H1 (cell line): Measurements from ENCODE around the gene SNX30. TPM values are rescaled to one million over a fixed set of nuclear protein-coding genes. Genes with fewer than 3 reads are reported as not detected.

Source experiments
- CTCF ChIA-PET: fragments of 300-600 bp; sonication (Branson Sonifier 250); formaldehyde crosslinking; loops from one replicate; lab custom pipeline; 2021; ENCODE audit not compliant: partially characterized antibody; lab: Charles Lee
- POLR2A ChIA-PET: fragments of 300-600 bp; sonication (Branson Sonifier 250); formaldehyde crosslinking; loops from one replicate; lab custom pipeline; 2021; ENCODE audit warnings: inconsistent platforms; ENCODE audit not compliant: partially characterized antibody; lab: Charles Lee
- DNase-seq, 2 experiments: peaks; one replicate each; pipeline versions ENCODE4 v3.0.0 to v3.0.0-alpha.2; 2010 to 2022; ENCODE audit warnings: low spot score in 2 of 2, low read depth in 1 of 2, mixed read lengths in 1 of 2
- FAIRE-seq: peaks from 2 replicates; lab custom pipeline; 2011; peaks lifted over from hg19 to GRCh38; lab: Jason Lieb, UNC
- H2AFZ ChIP-seq: 2 replicates; pipeline ENCODE4 v1.8.1; 2012; ENCODE audit warnings: low read length, inconsistent platforms
- H2AK5ac ChIP-seq: 2 replicates; pipeline ENCODE4 v1.6.1; 2013; ENCODE audit warnings: low read depth, low read length
- H2BK120ac ChIP-seq: replicated peaks from 2 replicates; pipeline ENCODE3; 2013; ENCODE audit warnings: low read depth, low read length, inconsistent platforms
- H2BK12ac ChIP-seq: 2 replicates; pipeline ENCODE4 v1.6.1; 2013; ENCODE audit warnings: low read depth, low read length
- H2BK15ac ChIP-seq: 2 replicates; pipeline ENCODE4 v1.6.1; 2013; ENCODE audit warnings: low read length
- H2BK20ac ChIP-seq: 2 replicates; pipeline ENCODE4 v1.6.1; 2013; ENCODE audit warnings: low read length
- H2BK5ac ChIP-seq: 2 replicates; pipeline ENCODE4 v1.6.1; 2013; ENCODE audit warnings: low read depth, low read length
- H3K14ac ChIP-seq: 2 replicates; pipeline ENCODE4 v1.6.1; 2013; ENCODE audit warnings: inconsistent platforms; ENCODE audit not compliant: insufficient read length
- H3K18ac ChIP-seq: 2 replicates; pipeline ENCODE4 v1.6.1; 2013; ENCODE audit warnings: low read length; ENCODE audit errors: extremely low read depth
- H3K23ac ChIP-seq: 2 replicates; pipeline ENCODE4 v1.6.1; 2013; ENCODE audit warnings: inconsistent platforms; ENCODE audit not compliant: insufficient read length
- H3K23me2 ChIP-seq: 2 replicates; pipeline ENCODE4 v1.6.1; 2013; ENCODE audit warnings: low read depth, low read length
- H3K27ac ChIP-seq: 2 replicates; pipeline ENCODE4 v1.6.1; 2011; ENCODE audit warnings: low read depth, low read length, inconsistent platforms
- H3K27me3 ChIP-seq, 4 experiments: replicated peaks in 1 of 4; 1 replicate in 1 of 4; 2 replicates in 3 of 4; pipeline versions ENCODE4 v1.6.1 to v1.8.1; 2011 to 2013; ENCODE audit warnings: low read length in 3 of 4, mild to moderate bottlenecking in 3 of 4, inconsistent platforms in 2 of 4, mixed read lengths in 2 of 4, moderate library complexity in 1 of 4; ENCODE audit not compliant: control insufficient read depth in 3 of 4, insufficient read depth in 3 of 4; ENCODE audit errors: extremely low read depth in 1 of 4
- H3K36me3 ChIP-seq, 4 experiments: 2 replicates each; pipeline versions ENCODE4 v1.6.1 to v1.8.1; 2011 to 2013; ENCODE audit warnings: mild to moderate bottlenecking in 4 of 4, low read length in 3 of 4, moderate library complexity in 2 of 4, control low read depth in 1 of 4, inconsistent platforms in 1 of 4; ENCODE audit not compliant: insufficient read depth in 4 of 4, control insufficient read depth in 2 of 4
- H3K4ac ChIP-seq: replicated peaks from 2 replicates; pipeline ENCODE3; 2013; ENCODE audit warnings: low read length, low read depth, mixed read lengths, inconsistent platforms; ENCODE audit not compliant: insufficient read length
- H3K4me1 ChIP-seq, 4 experiments: replicated peaks in 1 of 4; 1 replicate in 1 of 4; 2 replicates in 3 of 4; pipeline versions ENCODE4 v1.6.1 to v1.8.1; 2011 to 2013; ENCODE audit warnings: low read length in 3 of 4, inconsistent platforms in 2 of 4, mixed read lengths in 1 of 4; ENCODE audit not compliant: insufficient read depth in 4 of 4, control insufficient read depth in 3 of 4
- H3K4me2 ChIP-seq, 2 experiments: 2 replicates each; pipeline versions ENCODE4 v1.6.1 to v1.8.1; 2011 to 2013; ENCODE audit warnings: low read depth in 2 of 2, low read length in 2 of 2, control low read depth in 1 of 2, inconsistent platforms in 1 of 2, mild to moderate bottlenecking in 1 of 2; ENCODE audit not compliant: insufficient read depth in 1 of 2
- H3K4me3 ChIP-seq, 4 experiments: fragments of 200-600, 300-600 bp in 1 of 4; sonication (generic), shearing (Covaris generic), sonication (Bioruptor Twin) in 1 of 4; 2 replicates each; pipeline versions ENCODE4 v1.5.1 to v1.8.1; 2011 to 2016; ENCODE audit warnings: low read length in 4 of 4, low read depth in 3 of 4, control low read depth in 2 of 4, inconsistent platforms in 2 of 4, mild to moderate bottlenecking in 2 of 4, mixed read lengths in 1 of 4, moderate library complexity in 1 of 4; ENCODE audit not compliant: insufficient read depth in 2 of 4; ENCODE audit errors: extremely low read depth in 1 of 4
- H3K56ac ChIP-seq: replicated peaks from 2 replicates; pipeline ENCODE3; 2013; ENCODE audit warnings: low read depth, mild to moderate bottlenecking, mixed read lengths, low read length, inconsistent platforms; ENCODE audit not compliant: insufficient read length
- H3K79me1 ChIP-seq: 2 replicates; pipeline ENCODE4 v1.6.1; 2013; ENCODE audit warnings: low read depth, low read length, control low read depth
- H3K79me2 ChIP-seq, 2 experiments: 2 replicates each; pipeline versions ENCODE4 v1.6.1 to v1.8.1; 2012 to 2013; ENCODE audit warnings: low read length in 2 of 2, mild to moderate bottlenecking in 2 of 2, inconsistent platforms in 1 of 2; ENCODE audit not compliant: insufficient read depth in 2 of 2, control insufficient read depth in 1 of 2
- H3K9ac ChIP-seq, 4 experiments: replicated peaks in 1 of 4; 1 replicate in 1 of 4; 2 replicates in 3 of 4; pipeline versions ENCODE4 v1.6.1 to v1.8.1; 2011 to 2013; ENCODE audit warnings: low read depth in 3 of 4, low read length in 3 of 4, control low read depth in 2 of 4, mild to moderate bottlenecking in 2 of 4, moderate library complexity in 2 of 4, inconsistent platforms in 1 of 4; ENCODE audit errors: extremely low read depth in 1 of 4
- H3K9me3 ChIP-seq, 2 experiments: 2 replicates each; pipeline versions ENCODE4 v1.6.1 to v1.8.1; 2012 to 2013; ENCODE audit warnings: mild to moderate bottlenecking in 2 of 2, moderate library complexity in 2 of 2, control low read depth in 1 of 2, inconsistent platforms in 1 of 2, low read depth in 1 of 2, low read length in 1 of 2, mixed read lengths in 1 of 2; ENCODE audit not compliant: insufficient read depth in 2 of 2
- H4K20me1 ChIP-seq, 2 experiments: replicated peaks in 1 of 2; 2 replicates each; pipeline versions ENCODE3 to v1.8.1; 2011 to 2013; ENCODE audit warnings: inconsistent platforms in 2 of 2, low read length in 2 of 2, mild to moderate bottlenecking in 1 of 2; ENCODE audit not compliant: insufficient read depth in 2 of 2, control insufficient read depth in 1 of 2
- H4K5ac ChIP-seq: 2 replicates; pipeline ENCODE4 v1.6.1; 2013; ENCODE audit warnings: low read length, low read depth, mixed read lengths, inconsistent platforms; ENCODE audit not compliant: insufficient read length
- H4K8ac ChIP-seq: 2 replicates; pipeline ENCODE4 v1.8.0; 2013; ENCODE audit warnings: mild to moderate bottlenecking, moderate library complexity, low read length, inconsistent platforms; ENCODE audit not compliant: insufficient read depth; ENCODE audit errors: extremely low read depth
- H4K91ac ChIP-seq: replicated peaks from 2 replicates; pipeline ENCODE3; 2013; ENCODE audit warnings: low read length, mixed read lengths, inconsistent platforms; ENCODE audit not compliant: insufficient read length
- KDM1A ChIP-seq: fragments of 200-600, 300-600 bp; sonication (generic); IDR thresholded peaks from 2 replicates; pipeline ENCODE4 v1.7.1; 2016; ENCODE audit warnings: mild to moderate bottlenecking, low read length, borderline replicate concordance
- KDM4A ChIP-seq: IDR thresholded peaks from one replicate; pipeline ENCODE4 v1.7.1; 2012; ENCODE audit warnings: low read depth, mild to moderate bottlenecking, moderate library complexity, low read length, inconsistent platforms; ENCODE audit not compliant: severe bottlenecking
- PHF8 ChIP-seq: fragments of 200-600 bp; sonication (generic); conservative IDR thresholded peaks from 2 replicates; pipeline ENCODE4 v1.7.1; 2012; ENCODE audit warnings: low read depth, mild to moderate bottlenecking, inconsistent platforms, low read length, moderate library complexity
- POU5F1 ChIP-seq: IDR thresholded peaks from 2 replicates; pipeline ENCODE4 v1.6.1; 2011; ENCODE audit warnings: low read depth, mild to moderate bottlenecking, low read length, moderate library complexity
- RXRA ChIP-seq: IDR thresholded peaks from 2 replicates; pipeline ENCODE4 v1.6.1; 2011; ENCODE audit warnings: low read depth, mild to moderate bottlenecking, low read length, moderate library complexity; ENCODE audit not compliant: insufficient read depth
- TCF12 ChIP-seq: IDR thresholded peaks from 2 replicates; pipeline ENCODE4 v1.6.1; 2011; ENCODE audit warnings: low read depth, mild to moderate bottlenecking, low read length
- TEAD4 ChIP-seq: IDR thresholded peaks from 2 replicates; pipeline ENCODE4 v1.6.1; 2012; ENCODE audit warnings: low read depth, low read length, inconsistent platforms, mixed read lengths
- WGBS, 2 experiments: shearing (Covaris generic) in 1 of 2; methylation state at CpG; one replicate each; pipeline versions ENCODE4 v1.1.6 to v1.1.7; 2013 to 2015; ENCODE audit warnings: low lambda C conversion rate in 2 of 2, mixed read lengths in 2 of 2, inconsistent platforms in 1 of 2, low coverage in 1 of 2, missing lambda C conversion rate in 1 of 2; ENCODE audit not compliant: insufficient replicate concordance in 2 of 2, insufficient coverage in 1 of 2, insufficient read length in 1 of 2; ENCODE audit errors: extremely low coverage in 1 of 2, missing lambda C conversion rate in 1 of 2; 5-methylcytosine and 5-hydroxymethylcytosine counted together
- polyA plus RNA-seq, 7 experiments: library from polyadenylated mRNA; depleted of rRNA in 3 of 7; stranded (reverse) in 5 of 7; unstranded in 2 of 7; fragments of >200 nt in 5 of 7; fragments of 200-250 nt in 2 of 7; gene quantifications; 1 replicate in 5 of 7; 2 replicates in 1 of 7; 4 replicates in 1 of 7; pipeline versions ENCODE4 v1.2.1 to v1.2.3, GENCODE V29; 2011 to 2013; ENCODE audit warnings: missing spikeins in 2 of 7, mixed read lengths in 2 of 7
- total RNA-seq: library from RNA; stranded (reverse); fragmentation: NEBNext Ultra II Directional; extraction: Animal tissue kit (Norgen Biotek cat#: 25700); gene quantifications from 2 replicates; pipeline ENCODE4 v1.2.1, GENCODE V29; 2021

SNX30 gene
- total and polyA plus RNA-seq, 2 of the 8 experiments (the other 6 are each of a cell fraction or from before 2014, with no cell fraction given), result 4.0 to 12.2 TPM

- Histone ChIP-seq H2AFZ (no peak overlapping the region), H2BK15ac (no peak overlapping the region), H3K23me2 (peaks cover 2% of the 10 kb centered on the region; the same call in 1 of the 2 replicates), H4K20me1 (peaks cover 1 to 2% of the 10 kb centered on the region in 2 experiments), H4K91ac (peak overlapping the region; percentile 54), H3K36me3 (no peaks in the 10 kb centered on the region), H3K9ac (no peak overlapping the region), H4K8ac (no peak overlapping the region), H3K9me3 (no peaks in the 10 kb centered on the region), H3K27ac (no peak overlapping the region), H3K27me3 (no peaks in the 10 kb centered on the region), H3K4me3 (no peak overlapping the region), H2AK5ac (no peak overlapping the region), H2BK5ac (peak overlapping the region; percentile 8; the same call in 1 of the 2 replicates), H2BK120ac (no peak overlapping the region), H3K18ac (peak overlapping the region; percentile 68; the same call in 1 of the 2 replicates), H3K4me1 (peaks cover 7 to 19% (median 13%) of the 10 kb centered on the region in 4 experiments), H2BK12ac (no peak overlapping the region; the same call in 1 of the 2 replicates)
- ChIA-PET CTCF (interaction anchor here (0.7 to 6.1 kb wide), 11 partner anchors 8 to 266 kb away, joined by 3 to 76 read pairs (median 6); no protein-coding TSS in a partner anchor), POLR2A (interaction anchor here (1.2 kb wide), 2 partner anchors 36 to 56 kb away, joined by 3 to 4 read pairs; no protein-coding TSS in a partner anchor)
- DNase-seq, result peak in 1 of 2 experiments; percentile 58
- no peak for FAIRE-seq
- TF ChIP-seq TEAD4 (no peak), KDM1A (no peak), TCF12 (no peak), PHF8 (no peak), KDM4A (no peak), RXRA (no peak), POU5F1 (no peak)
- TF ChIP-seq, all 59 proteins: peak for 0
- Histone ChIP-seq H3K14ac (no peak overlapping the region), H3K79me2 (no peaks in the 10 kb centered on the region), H3K4me2 (peak overlapping the region; percentile 6 to 12; a peak in 1 of 4 replicates), H4K5ac (no peak overlapping the region), H3K79me1 (peaks cover 2% of the 10 kb centered on the region; the same call in 1 of the 2 replicates), H3K23ac (no peak overlapping the region), H3K4ac (no peak overlapping the region), H2BK20ac (no peak overlapping the region), H3K56ac (no peak overlapping the region)
- 78% methylated on average over 13 of the region's 14 CpGs; no CpG with 5 or more reads in 1 of the 2 experiments for WGBS, 2 experiments
Measured at GRCh38 chr9:112846528-112847488, 96.2 kb downstream of the SNX30 start.
